ENCODE data around the gene ATF4. TPM values are rescaled to one million over a fixed set of nuclear protein-coding genes. Genes with fewer than 3 reads are reported as not detected.

ATF4 gene
- total RNA-seq, 1 donor from 2014 or later: 508 TPM

GRCh38 chr22:39522567-39523300 is 2.4 kb downstream of the ATF4 start:
- Histone ChIP-seq H3K27me3 (ENCODE audit: insufficient read depth, low read length) (no peaks in the 10 kb centered on the region), H3K79me2 (ENCODE audit: insufficient read depth, low read length) (peaks cover 68% of the 10 kb centered on the region), H2AFZ (ENCODE audit: low read depth, low read length) (no peak overlapping the region), H3K4me3 (ENCODE audit: insufficient read depth, low read depth, low read length) (peak overlapping the region; percentile 99), H3K9ac (ENCODE audit: low read length) (peak overlapping the region; percentile 97), H3K36me3 (ENCODE audit: insufficient read depth, low read length) (peaks cover 25% of the 10 kb centered on the region), H3K4me2 (ENCODE audit: low read length) (peak overlapping the region; percentile 93), H3K27ac (ENCODE audit: low read depth, low read length) (no peak overlapping the region), H3K9me3 (ENCODE audit: insufficient read depth, low read depth, low read length) (no peaks in the 10 kb centered on the region), H4K20me1 (ENCODE audit: insufficient read depth, low read length) (peaks cover 68% of the 10 kb centered on the region), H3K4me1 (ENCODE audit: insufficient read depth, low read length) (peaks cover 15% of the 10 kb centered on the region)
- Mint-ChIP-seq H3K27me3 (ENCODE audit: low read depth, unreplicated experiment) (no peaks in the 10 kb centered on the region), H3K9me3 (ENCODE audit: unreplicated experiment) (no peaks in the 10 kb centered on the region), H3K27ac (ENCODE audit: unreplicated experiment) (peak overlapping the region; percentile 100), H3K4me3 (ENCODE audit: unreplicated experiment) (peak overlapping the region; percentile 93), H3K36me3 (ENCODE audit: low read depth, unreplicated experiment) (peaks cover 35% of the 10 kb centered on the region), H3K4me1 (ENCODE audit: low read depth, unreplicated experiment) (peaks cover 25% of the 10 kb centered on the region)
- peak; percentile 49 for DNase-seq (ENCODE audit: low read depth)
- no peak for FAIRE-seq
- no peak for TF ChIP-seq EZH2 (IDR thresholded peaks at IDR 0.05; ENCODE audit: insufficient read depth, low read length)
- no peak for TF ChIP-seq CTCF (IDR thresholded peaks at IDR 0.05; ENCODE audit: insufficient read depth, low read depth, low read length)

- Mint-ChIP-seq H3K4me1 (ENCODE audit: low read depth, unreplicated experiment) (peaks cover 23% of the 10 kb centered on the region), H3K4me3 (ENCODE audit: unreplicated experiment) (peak overlapping the region; percentile 69), H3K27ac (ENCODE audit: unreplicated experiment) (peak overlapping the region; percentile 18), H3K27me3 (ENCODE audit: low read depth, unreplicated experiment) (no peaks in the 10 kb centered on the region), H3K36me3 (ENCODE audit: low read depth, unreplicated experiment) (peaks cover 35% of the 10 kb centered on the region), H3K9me3 (ENCODE audit: unreplicated experiment) (no peaks in the 10 kb centered on the region)
- Histone ChIP-seq H3K4me2 (ENCODE audit: low read length) (peak overlapping the region; percentile 63), H3K4me3 (ENCODE audit: insufficient read depth, low read depth, low read length) (no peak overlapping the region), H3K79me2 (ENCODE audit: insufficient read depth, low read length) (peaks cover 67% of the 10 kb centered on the region), H3K36me3 (ENCODE audit: insufficient read depth, low read length) (peaks cover 31% of the 10 kb centered on the region), H3K9ac (ENCODE audit: low read length) (no peak overlapping the region), H2AFZ (ENCODE audit: low read depth, low read length) (no peak overlapping the region), H3K9me3 (ENCODE audit: insufficient read depth, low read depth, low read length) (no peaks in the 10 kb centered on the region), H3K27ac (ENCODE audit: low read depth, low read length) (no peak overlapping the region), H3K4me1 (ENCODE audit: insufficient read depth, low read length) (peaks cover 15% of the 10 kb centered on the region), H4K20me1 (ENCODE audit: insufficient read depth, low read length) (peaks cover 82% of the 10 kb centered on the region), H3K27me3 (ENCODE audit: insufficient read depth, low read length) (no peaks in the 10 kb centered on the region)
- FAIRE-seq (no peak), DNase-seq (ENCODE audit: low read depth) (no peak)
- TF ChIP-seq EZH2 (IDR thresholded peaks at IDR 0.05; ENCODE audit: insufficient read depth, low read length): no peak
Observed at GRCh38 chr22:39524089-39524752, 3.9 kb downstream of the ATF4 start.

DNA sequence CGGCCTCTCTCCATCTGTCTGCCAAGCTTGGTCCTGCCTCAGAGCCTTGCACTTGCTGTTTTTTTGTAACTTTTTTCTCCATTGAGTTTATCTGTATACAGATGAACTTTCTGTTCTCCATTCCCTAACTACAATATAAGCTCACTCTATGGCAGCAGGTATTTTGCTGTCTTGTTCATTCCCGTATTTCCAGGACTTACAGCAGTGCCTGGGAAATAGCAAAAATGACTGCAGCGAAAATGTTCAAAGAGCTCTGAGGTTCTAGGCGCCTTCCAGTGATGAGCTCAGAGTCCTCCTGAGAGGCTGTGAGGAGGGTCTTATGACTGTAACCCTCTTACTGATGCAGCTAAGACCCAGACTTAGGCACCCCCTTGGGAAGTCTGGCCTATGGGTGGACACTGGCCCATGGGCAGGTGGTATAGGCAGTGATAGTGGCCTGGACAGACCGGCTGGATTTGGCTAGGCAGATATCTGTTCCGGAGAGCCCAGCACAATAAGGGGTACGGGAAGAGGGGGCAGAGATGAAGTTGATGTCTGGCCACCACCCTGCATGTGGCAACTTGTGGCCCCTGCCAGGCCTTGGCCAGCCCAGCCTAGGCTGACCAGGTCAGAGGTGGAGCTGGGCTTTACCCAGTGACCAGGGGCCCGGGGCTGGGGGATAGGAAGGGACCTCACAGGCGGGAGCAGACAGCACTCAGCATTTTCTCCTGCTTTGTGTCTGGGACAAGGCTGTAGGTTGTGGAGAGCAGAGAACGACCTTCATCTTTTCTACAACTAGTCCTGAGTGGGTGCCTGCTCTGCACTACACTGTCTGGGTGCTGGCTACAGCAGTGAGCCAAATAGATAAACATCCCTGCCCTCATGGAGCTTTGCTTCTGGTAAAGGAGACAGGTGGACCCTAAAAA is 4.6 kb downstream of the ATF4 start:
- H3K4me1 Mint-ChIP-seq (ENCODE audit: low read depth, unreplicated experiment): peaks cover 25% of the 10 kb centered on the region
- H4K20me1 ChIP-seq (ENCODE audit: insufficient read depth, low read length): peaks cover 90% of the 10 kb centered on the region

More for the DNA sequence above, 4.6 kb downstream of the ATF4 start:
- no peak overlapping the region for H3K4me3 ChIP-seq (ENCODE audit: insufficient read depth, low read depth, low read length)
- Mint-ChIP-seq H3K27me3 (ENCODE audit: low read depth, unreplicated experiment) (no peaks in the 10 kb centered on the region), H3K9me3 (ENCODE audit: unreplicated experiment) (no peaks in the 10 kb centered on the region), H3K36me3 (ENCODE audit: low read depth, unreplicated experiment) (peaks cover 42% of the 10 kb centered on the region), H3K4me3 (ENCODE audit: unreplicated experiment) (peak overlapping the region; percentile 69), H3K27ac (ENCODE audit: unreplicated experiment) (no peak overlapping the region)
- FAIRE-seq (no peak), DNase-seq (ENCODE audit: low read depth) (no peak)
- H3K27me3 ChIP-seq (ENCODE audit: insufficient read depth, low read length): no peaks in the 10 kb centered on the region
- H3K4me1 ChIP-seq (ENCODE audit: insufficient read depth, low read length): peaks cover 17% of the 10 kb centered on the region
- no peaks in the 10 kb centered on the region for H3K9me3 ChIP-seq (ENCODE audit: insufficient read depth, low read depth, low read length)
- peak overlapping the region; percentile 8 for H3K9ac ChIP-seq (ENCODE audit: low read length)
- peak overlapping the region; percentile 63 for H3K4me2 ChIP-seq (ENCODE audit: low read length)
- no peak overlapping the region for H2AFZ ChIP-seq (ENCODE audit: low read depth, low read length)
- TF ChIP-seq EZH2 (IDR thresholded peaks at IDR 0.05; ENCODE audit: insufficient read depth, low read length) (no peak), CTCF (IDR thresholded peaks at IDR 0.05; ENCODE audit: insufficient read depth, low read depth, low read length) (no peak)
- peaks cover 71% of the 10 kb centered on the region for H3K79me2 ChIP-seq (ENCODE audit: insufficient read depth, low read length)
- H3K27ac ChIP-seq (ENCODE audit: low read depth, low read length): no peak overlapping the region
- H3K36me3 ChIP-seq (ENCODE audit: insufficient read depth, low read length): peaks cover 34% of the 10 kb centered on the region
